Panc1 (cell line): ENCODE data around the gene PUDP. TPM values are rescaled to one million over a fixed set of nuclear protein-coding genes. Genes with fewer than 3 reads are reported as not detected.

Experiments
- ATAC-seq: fragments of 200-7000 bp; cut with Tn5 transposase; 2 replicates; pipeline ENCODE4 v1.9.1; 2020; ENCODE audit warnings: mild to moderate bottlenecking, moderate library complexity
- BruUV-seq: library from RNA; stranded (reverse); fragments of 400-500 nt; replicated peaks from 2 replicates; lab custom pipeline; 2021; lab: Mats Ljungman, UMichigan
- CTCF ChIA-PET: fragments of 300-600 bp; sonication (Branson Sonifier 250); formaldehyde crosslinking; loops from one replicate; lab custom pipeline; 2022; ENCODE audit warnings: antibody characterized with exemption; lab: Charles Lee
- POLR2A ChIA-PET: fragments of 300-600 bp; sonication (Branson Sonifier 250); formaldehyde crosslinking; loops from one replicate; lab custom pipeline; 2022; ENCODE audit warnings: antibody characterized with exemption; lab: Charles Lee
- DNase-seq: peaks from one replicate; pipeline ENCODE4 v3.0.0-alpha.2; 2010; ENCODE audit warnings: low read depth, low spot score
- H3K27ac ChIP-seq: 2 replicates; pipeline ENCODE4 v1.5.1; 2011; ENCODE audit warnings: mild to moderate bottlenecking, low read length, inconsistent platforms
- H3K27me3 ChIP-seq: fragments of 200-500 bp; sonication (Bioruptor generic); 2 replicates; pipeline ENCODE4 v1.6.0; 2014; ENCODE audit warnings: low read length, inconsistent platforms; ENCODE audit not compliant: control insufficient read depth, insufficient read depth
- H3K36me3 ChIP-seq: fragments of 200-500 bp; sonication (Bioruptor generic); 2 replicates; pipeline ENCODE4 v1.5.1; 2014; ENCODE audit warnings: inconsistent platforms, mild to moderate bottlenecking, low read length, moderate library complexity; ENCODE audit not compliant: control insufficient read depth, insufficient read depth
- H3K4me1 ChIP-seq: 2 replicates; pipeline ENCODE4 v1.5.1; 2011; ENCODE audit warnings: inconsistent platforms, mild to moderate bottlenecking, low read length, moderate library complexity; ENCODE audit not compliant: control insufficient read depth, insufficient read depth
- H3K4me3 ChIP-seq, 2 experiments: 2 replicates each; pipeline ENCODE4 v1.5.1; 2011 to 2012; ENCODE audit warnings: low read depth in 2 of 2, low read length in 2 of 2, mild to moderate bottlenecking in 2 of 2, inconsistent platforms in 1 of 2, moderate library complexity in 1 of 2
- H3K9me3 ChIP-seq: fragments of 200-500 bp; sonication (Bioruptor generic); 2 replicates; pipeline ENCODE4 v1.5.1; 2014; ENCODE audit warnings: low read depth, mild to moderate bottlenecking, inconsistent platforms, low read length, moderate library complexity; ENCODE audit not compliant: control insufficient read depth, insufficient read depth
- POLR2AphosphoS5 ChIP-seq: IDR thresholded peaks from 2 replicates; pipeline ENCODE4 v1.6.1; 2012; ENCODE audit warnings: mild to moderate bottlenecking, low read depth, low read length, moderate library complexity
- SIN3A ChIP-seq: IDR thresholded peaks from 2 replicates; pipeline ENCODE4 v1.6.1; 2012; ENCODE audit warnings: low read depth, mild to moderate bottlenecking, low read length, moderate library complexity, borderline replicate concordance; ENCODE audit not compliant: insufficient read depth
- TCF7L2 ChIP-seq: IDR thresholded peaks from 2 replicates; pipeline ENCODE4 v1.6.1; 2011; ENCODE audit warnings: mild to moderate bottlenecking, low read depth, low read length, inconsistent platforms
- in situ Hi-C: cut with HindIII; loops from 2 replicates; pipeline ENCODE4 v1.10.0; 2016; ENCODE audit warnings: low sequenced_read_pairs, low pct_unique_long_range_greater_than_20kb
- intact Hi-C: fragments of 100-400 bp; cut with micrococcal nuclease; formaldehyde crosslinking; loops from one replicate; pipeline ENCODE4 v1.10.0; 2022; ENCODE audit not compliant: unreplicated experiment
- total RNA-seq: library from RNA; stranded (reverse); gene quantifications from one replicate; pipeline ENCODE4 v1.2.1, GENCODE V29; 2021; ENCODE audit not compliant: unreplicated experiment
- TF ChIP-seq, protein P1 (sequence below): fragments of 450-650 bp; IDR thresholded peaks from 2 replicates; pipeline ENCODE4 v1.5.1; 2017; ENCODE audit warnings: mild to moderate bottlenecking
- TF ChIP-seq, protein P2 (sequence below), 2 experiments: IDR thresholded peaks; 2 replicates each; pipeline ENCODE4 v1.6.1; 2011 to 2012; ENCODE audit warnings: low read depth in 2 of 2, control low read depth in 1 of 2, low read length in 1 of 2, mild to moderate bottlenecking in 1 of 2, moderate library complexity in 1 of 2; ENCODE audit not compliant: insufficient read depth in 1 of 2

PUDP gene
- total RNA-seq, 1 experiment from 2014 or later: 14.2 TPM

DNA sequence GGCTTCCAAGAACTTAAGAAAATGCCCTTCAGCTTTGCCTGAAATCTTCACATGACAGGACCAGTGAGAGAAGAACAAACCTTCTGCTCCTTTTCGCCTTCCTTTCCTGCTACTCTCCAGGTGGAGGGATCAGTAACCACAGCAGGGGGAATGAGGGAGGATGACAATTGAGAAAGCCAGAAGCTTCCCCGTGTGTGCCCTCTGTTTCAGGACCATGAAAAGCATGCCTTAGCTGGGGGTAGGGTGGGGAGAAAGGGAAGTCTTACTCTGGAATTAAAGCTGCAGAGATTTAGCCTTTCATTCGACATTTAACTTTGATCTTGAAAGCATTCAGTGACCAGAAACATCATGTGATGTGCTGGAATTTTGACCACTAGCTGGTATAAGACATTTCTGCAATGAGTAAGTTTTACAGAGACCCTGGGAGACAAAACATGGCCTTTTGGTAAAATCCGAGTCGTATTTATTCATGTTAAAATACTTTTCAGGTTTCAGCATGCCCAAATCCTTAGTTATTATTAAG, 10.6 kb upstream of the PUDP start:
- in situ Hi-C loops (no loop called here), intact Hi-C loops (no loop called here)
- H3K36me3 ChIP-seq: no peaks in the 10 kb centered on the region
- no peaks in the 10 kb centered on the region for H3K27me3 ChIP-seq
- H3K4me1 ChIP-seq: no peaks in the 10 kb centered on the region
- no peaks in the 10 kb centered on the region for H3K9me3 ChIP-seq
- no peak for ATAC-seq
- H3K27ac ChIP-seq: no peak overlapping the region
- TF ChIP-seq SIN3A (no peak), TCF7L2 (no peak), POLR2AphosphoS5 (no peak)
- TF ChIP-seq, protein P1, sequence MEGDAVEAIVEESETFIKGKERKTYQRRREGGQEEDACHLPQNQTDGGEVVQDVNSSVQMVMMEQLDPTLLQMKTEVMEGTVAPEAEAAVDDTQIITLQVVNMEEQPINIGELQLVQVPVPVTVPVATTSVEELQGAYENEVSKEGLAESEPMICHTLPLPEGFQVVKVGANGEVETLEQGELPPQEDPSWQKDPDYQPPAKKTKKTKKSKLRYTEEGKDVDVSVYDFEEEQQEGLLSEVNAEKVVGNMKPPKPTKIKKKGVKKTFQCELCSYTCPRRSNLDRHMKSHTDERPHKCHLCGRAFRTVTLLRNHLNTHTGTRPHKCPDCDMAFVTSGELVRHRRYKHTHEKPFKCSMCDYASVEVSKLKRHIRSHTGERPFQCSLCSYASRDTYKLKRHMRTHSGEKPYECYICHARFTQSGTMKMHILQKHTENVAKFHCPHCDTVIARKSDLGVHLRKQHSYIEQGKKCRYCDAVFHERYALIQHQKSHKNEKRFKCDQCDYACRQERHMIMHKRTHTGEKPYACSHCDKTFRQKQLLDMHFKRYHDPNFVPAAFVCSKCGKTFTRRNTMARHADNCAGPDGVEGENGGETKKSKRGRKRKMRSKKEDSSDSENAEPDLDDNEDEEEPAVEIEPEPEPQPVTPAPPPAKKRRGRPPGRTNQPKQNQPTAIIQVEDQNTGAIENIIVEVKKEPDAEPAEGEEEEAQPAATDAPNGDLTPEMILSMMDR: no peak
- TF ChIP-seq, protein P2, sequence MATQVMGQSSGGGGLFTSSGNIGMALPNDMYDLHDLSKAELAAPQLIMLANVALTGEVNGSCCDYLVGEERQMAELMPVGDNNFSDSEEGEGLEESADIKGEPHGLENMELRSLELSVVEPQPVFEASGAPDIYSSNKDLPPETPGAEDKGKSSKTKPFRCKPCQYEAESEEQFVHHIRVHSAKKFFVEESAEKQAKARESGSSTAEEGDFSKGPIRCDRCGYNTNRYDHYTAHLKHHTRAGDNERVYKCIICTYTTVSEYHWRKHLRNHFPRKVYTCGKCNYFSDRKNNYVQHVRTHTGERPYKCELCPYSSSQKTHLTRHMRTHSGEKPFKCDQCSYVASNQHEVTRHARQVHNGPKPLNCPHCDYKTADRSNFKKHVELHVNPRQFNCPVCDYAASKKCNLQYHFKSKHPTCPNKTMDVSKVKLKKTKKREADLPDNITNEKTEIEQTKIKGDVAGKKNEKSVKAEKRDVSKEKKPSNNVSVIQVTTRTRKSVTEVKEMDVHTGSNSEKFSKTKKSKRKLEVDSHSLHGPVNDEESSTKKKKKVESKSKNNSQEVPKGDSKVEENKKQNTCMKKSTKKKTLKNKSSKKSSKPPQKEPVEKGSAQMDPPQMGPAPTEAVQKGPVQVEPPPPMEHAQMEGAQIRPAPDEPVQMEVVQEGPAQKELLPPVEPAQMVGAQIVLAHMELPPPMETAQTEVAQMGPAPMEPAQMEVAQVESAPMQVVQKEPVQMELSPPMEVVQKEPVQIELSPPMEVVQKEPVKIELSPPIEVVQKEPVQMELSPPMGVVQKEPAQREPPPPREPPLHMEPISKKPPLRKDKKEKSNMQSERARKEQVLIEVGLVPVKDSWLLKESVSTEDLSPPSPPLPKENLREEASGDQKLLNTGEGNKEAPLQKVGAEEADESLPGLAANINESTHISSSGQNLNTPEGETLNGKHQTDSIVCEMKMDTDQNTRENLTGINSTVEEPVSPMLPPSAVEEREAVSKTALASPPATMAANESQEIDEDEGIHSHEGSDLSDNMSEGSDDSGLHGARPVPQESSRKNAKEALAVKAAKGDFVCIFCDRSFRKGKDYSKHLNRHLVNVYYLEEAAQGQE (IDR thresholded peaks at IDR 0.05; ENCODE audit: insufficient read depth in 1 of 2, low read depth in 2 of 2, low read length in 1 of 2): no peak
- POLR2A ChIA-PET: no interaction called here
- CTCF ChIA-PET: no interaction called here
- no peak overlapping the region for H3K4me3 ChIP-seq
- DNase-seq: no peak
- BruUV-seq: no TSS peak

DNA sequence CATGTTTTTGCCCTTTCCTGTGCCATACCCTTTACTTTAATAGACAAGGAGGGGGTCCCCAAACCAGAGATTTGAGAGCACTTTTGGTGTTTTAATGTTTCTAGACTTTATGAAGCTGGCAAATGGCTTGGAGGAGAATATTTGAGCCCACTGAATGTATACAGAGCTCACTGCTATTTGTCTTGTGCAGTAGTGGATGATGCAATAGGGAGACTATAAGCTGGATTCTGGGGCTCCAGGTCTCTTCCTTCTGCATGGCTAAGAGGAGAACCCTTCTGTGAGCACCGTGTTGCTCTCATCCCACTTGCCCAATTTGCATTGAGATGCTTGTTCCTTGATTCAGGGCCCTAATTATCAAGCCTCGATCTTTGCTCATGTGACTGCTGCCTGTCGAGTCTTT, 8.9 kb upstream of the PUDP start:
- DNase-seq (no peak), ATAC-seq (no peak)
- no peaks in the 10 kb centered on the region for H3K36me3 ChIP-seq
- no peak overlapping the region for H3K27ac ChIP-seq
- H3K4me1 ChIP-seq: no peaks in the 10 kb centered on the region
- intact Hi-C loops: no loop called here
- no peaks in the 10 kb centered on the region for H3K9me3 ChIP-seq
- CTCF ChIA-PET: no interaction called here
- no TSS peak for BruUV-seq
- in situ Hi-C loops: no loop called here
- no peaks in the 10 kb centered on the region for H3K27me3 ChIP-seq
- no peak for TF ChIP-seq POLR2AphosphoS5
- TF ChIP-seq, protein P1: no peak
- H3K4me3 ChIP-seq: no peak overlapping the region
- POLR2A ChIA-PET: no interaction called here
